Endometrial microvascular endothelial cells (primary cell): ENCODE results near the gene IL20RB. TPM values are rescaled to one million over a fixed set of nuclear protein-coding genes. Genes with fewer than 3 reads are reported as not detected.

Source experiments
- in situ Hi-C: cut with HindIII; loops from 2 replicates; pipeline ENCODE4 v1.10.0; 2017; ENCODE audit warnings: low sequenced_read_pairs, low pct_unique_long_range_greater_than_20kb; ENCODE audit errors: inconsistent ontology term
- total RNA-seq: library from RNA; depleted of rRNA; stranded (reverse); fragments of >200 nt; gene quantifications from one replicate; pipeline ENCODE4 v1.2.3, GENCODE V29; 2015; ENCODE audit errors: inconsistent ontology term

IL20RB gene
- 0.74 TPM for total RNA-seq

GRCh38 chr3:136957751-136958288 lies at the start of gene IL20RB:
Gene IL20RB (plus strand): TSS chr3:136957983. CDS start chr3:136958114, 131 bp downstream.
- in situ Hi-C loops: no loop called here

GRCh38 chr3:136908297-136908696 lies 49.5 kb upstream of the IL20RB start:
- in situ Hi-C loops: no loop called here

GRCh38 chr3:136909187-136909586 lies 48.6 kb upstream of the IL20RB start:
- in situ Hi-C loops: no loop called here

- in situ Hi-C loops: no loop called here
Observed at GRCh38 chr3:136910697-136911096, 47.1 kb upstream of the IL20RB start.

- in situ Hi-C loops: no loop called here
Observed at GRCh38 chr3:136913168-136913567, 44.6 kb upstream of the IL20RB start.

- in situ Hi-C loops: no loop called here
Observed at GRCh38 chr3:136914739-136915138, 43.0 kb upstream of the IL20RB start.

- in situ Hi-C loops: no loop called here
Observed at GRCh38 chr3:136916223-136916622, 41.6 kb upstream of the IL20RB start.

GRCh38 chr3:136919799-136920580 lies 37.8 kb upstream of the IL20RB start:
- in situ Hi-C loops: no loop called here

- in situ Hi-C loops: no loop called here
Observed at GRCh38 chr3:136920904-136921611, 36.7 kb upstream of the IL20RB start.

GRCh38 chr3:136925425-136926190 lies 32.2 kb upstream of the IL20RB start:
- in situ Hi-C loops: no loop called here

- in situ Hi-C loops: no loop called here
Observed at GRCh38 chr3:136928240-136928639, 29.5 kb upstream of the IL20RB start.

GRCh38 chr3:136929977-136930670 lies 27.7 kb upstream of the IL20RB start:
- in situ Hi-C loops: no loop called here

- in situ Hi-C loops: no loop called here
Observed at GRCh38 chr3:136931606-136932005, 26.2 kb upstream of the IL20RB start.

- in situ Hi-C loops: no loop called here
Observed at GRCh38 chr3:136932523-136932922, 25.3 kb upstream of the IL20RB start.

GRCh38 chr3:136932978-136933772 lies 24.6 kb upstream of the IL20RB start:
- in situ Hi-C loops: no loop called here

GRCh38 chr3:136937175-136937574 lies 20.6 kb upstream of the IL20RB start:
- in situ Hi-C loops: no loop called here

- in situ Hi-C loops: no loop called here
Observed at GRCh38 chr3:136937851-136938250, 19.9 kb upstream of the IL20RB start.

GRCh38 chr3:136938334-136938733 lies 19.4 kb upstream of the IL20RB start:
- in situ Hi-C loops: no loop called here
